ENCODE results near the gene CNFN.

GRCh38 chr19:42380155-42380554, 9.9 kb downstream of the CNFN start:
- TF ChIP-seq GATA3 (IDR thresholded peaks at IDR 0.05; ENCODE audit: low read depth, low read length) (no peak), GATA2 (IDR thresholded peaks at IDR 0.05; ENCODE audit: low read depth, low read length) (no peak)

Data from SH-SY5Y (cell line).